Measurements from ENCODE around the gene MTHFD1.

- TF ChIP-seq RAD21 (conservative IDR thresholded peaks at IDR 0.05 in 1 of 2, IDR thresholded peaks at IDR 0.05 in 1 of 2) (no peak), CTCF (IDR thresholded peaks at IDR 0.05) (no peak)
Measured at GRCh38 chr14:64504897-64505794, 117.0 kb downstream of the MTHFD1 start.

All from A549 (cell line).